ENCODE results near the gene UBE2L5.
A peak's percentile ranks its signal among the peaks of the same experiment; 100 is the strongest.

UBE2L5 gene

GRCh38 chr13:30406779-30407416, 15.4 kb upstream of the UBE2L5 start:
- DNase-seq, result no peak

GRCh38 chr13:30408319-30409101, 13.8 kb upstream of the UBE2L5 start:
- peak; percentile 93 to 94 for DNase-seq

- no peak for DNase-seq
Measured at GRCh38 chr13:30409886-30410704, 12.2 kb upstream of the UBE2L5 start.

- no peak for DNase-seq
Measured at GRCh38 chr13:30410705-30411125, 11.6 kb upstream of the UBE2L5 start.

GRCh38 chr13:30412346-30412745, 9.9 kb upstream of the UBE2L5 start:
- no peak for DNase-seq

GRCh38 chr13:30413842-30414241, 8.5 kb upstream of the UBE2L5 start:
- no peak for DNase-seq

GRCh38 chr13:30415430-30416030, 6.8 kb upstream of the UBE2L5 start:
- no peak for DNase-seq

- no peak for DNase-seq
Measured at GRCh38 chr13:30416471-30416870, 5.8 kb upstream of the UBE2L5 start.

- DNase-seq, result no peak
Measured at GRCh38 chr13:30418075-30418716, 4.1 kb upstream of the UBE2L5 start.

- no peak for DNase-seq
Measured at GRCh38 chr13:30418717-30419459, 3.4 kb upstream of the UBE2L5 start.

- DNase-seq, result peak; percentile 18 to 26
Measured at GRCh38 chr13:30421093-30422053, 920 bp upstream of the UBE2L5 start.

- DNase-seq, result no peak
Measured at GRCh38 chr13:30423891-30424290, 1.6 kb downstream of the UBE2L5 start.

- no peak for DNase-seq
Measured at GRCh38 chr13:30429235-30429634, 6.9 kb downstream of the UBE2L5 start.

- peak in 1 of 2 experiments; percentile 21 for DNase-seq
Measured at GRCh38 chr13:30429721-30430694, 7.7 kb downstream of the UBE2L5 start.

GRCh38 chr13:30431269-30431940, 9.1 kb downstream of the UBE2L5 start:
- no peak for DNase-seq

- no peak for DNase-seq
Measured at GRCh38 chr13:30435911-30436451, 13.7 kb downstream of the UBE2L5 start.

- no peak for DNase-seq
Measured at GRCh38 chr13:30437177-30437576, 14.9 kb downstream of the UBE2L5 start.

GRCh38 chr13:30438286-30438685, 16.0 kb downstream of the UBE2L5 start:
- no peak for DNase-seq
